OCI-LY3 (cell line): ENCODE results near the gene GMCL2.

Experiments
- H2AFZ ChIP-seq: fragments of 200-600, 300-600 bp; shearing (Covaris generic); 2 replicates; pipeline ENCODE4 v1.6.0; 2014; ENCODE audit warnings: antibody characterized with exemption, low read depth, low read length
- H3K27ac ChIP-seq: fragments of 200-600, 300-600 bp; sonication (generic); 2 replicates; pipeline ENCODE4 v1.5.1; 2014; ENCODE audit warnings: mild to moderate bottlenecking, low read length, moderate library complexity, mixed read lengths
- H3K27me3 ChIP-seq: fragments of 200-600, 300-600 bp; sonication (generic); 2 replicates; pipeline ENCODE4 v1.6.1; 2014; ENCODE audit warnings: low read depth, low read length, mixed read lengths
- H3K36me3 ChIP-seq: fragments of 200-600, 300-600 bp; sonication (generic); replicated peaks from 2 replicates; pipeline ENCODE3; 2014; ENCODE audit warnings: low read depth, low read length, mixed read lengths
- H3K4me1 ChIP-seq: fragments of 300-600, 200-600 bp; sonication (generic); 2 replicates; pipeline ENCODE4 v1.6.1; 2014; ENCODE audit warnings: low read length, mixed read lengths
- H3K4me2 ChIP-seq: fragments of 200-600, 300-600 bp; sonication (generic); 2 replicates; pipeline ENCODE4 v1.6.1; 2014; ENCODE audit warnings: low read length, mixed read lengths
- H3K4me3 ChIP-seq: fragments of 300-600, 200-600 bp; sonication (generic); 2 replicates; pipeline ENCODE4 v1.5.1; 2014; ENCODE audit warnings: antibody characterized with exemption, mild to moderate bottlenecking, low read length, moderate library complexity
- H3K79me2 ChIP-seq: fragments of 300-600, 200-600 bp; shearing (Covaris generic); 2 replicates; pipeline ENCODE4 v1.6.1; 2014; ENCODE audit warnings: mild to moderate bottlenecking, low read length, mixed read lengths
- H3K9ac ChIP-seq: fragments of 300-600, 200-600 bp; shearing (Covaris generic); 2 replicates; pipeline ENCODE4 v1.6.0; 2014; ENCODE audit warnings: mild to moderate bottlenecking, low read length, moderate library complexity
- H3K9me3 ChIP-seq: fragments of 200-600, 300-600 bp; shearing (Covaris generic); 2 replicates; pipeline ENCODE4 v1.6.1; 2014; ENCODE audit warnings: low read length, mixed read lengths; ENCODE audit not compliant: insufficient read depth
- H4K20me1 ChIP-seq: fragments of 200-600, 300-600 bp; sonication (generic); 2 replicates; pipeline ENCODE4 v1.6.1; 2016; ENCODE audit warnings: low read length, mixed read lengths; ENCODE audit not compliant: insufficient read depth
- CTCF ChIP-seq: fragments of 200-600, 300-600 bp; sonication (generic); IDR thresholded peaks from 2 replicates; pipeline ENCODE4 v1.5.1; 2014; ENCODE audit warnings: antibody characterized with exemption, low read length, low read depth
- EZH2phosphoT487 ChIP-seq: fragments of 200-600 bp; shearing (Covaris generic); IDR thresholded peaks from 2 replicates; pipeline ENCODE4 v1.6.1; 2018; ENCODE audit warnings: antibody characterized with exemption, mixed run types, low read depth

GMCL2 gene, protein sequence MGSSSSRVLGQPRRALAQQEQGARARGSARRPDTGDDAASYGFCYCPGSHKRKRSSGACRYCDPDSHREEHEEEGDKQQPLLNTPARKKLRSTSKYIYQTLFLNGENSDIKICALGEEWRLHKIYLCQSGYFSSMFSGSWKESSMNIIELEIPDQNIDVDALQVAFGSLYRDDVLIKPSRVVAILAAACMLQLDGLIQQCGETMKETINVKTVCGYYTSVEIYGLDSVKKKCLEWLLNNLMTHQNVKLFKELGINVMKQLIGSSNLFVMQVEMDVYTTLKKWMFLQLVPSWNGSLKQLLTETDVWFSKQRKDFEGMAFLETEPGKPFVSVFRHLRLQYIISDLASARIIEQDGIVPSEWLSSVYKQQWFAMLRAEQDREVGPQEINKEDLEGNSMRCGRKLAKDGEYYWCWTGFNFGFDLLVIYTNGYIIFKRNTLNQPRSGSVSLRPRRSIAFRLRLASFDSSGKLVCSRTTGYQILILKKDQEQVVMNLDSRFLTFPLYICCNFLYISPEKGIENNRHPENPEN

DNA sequence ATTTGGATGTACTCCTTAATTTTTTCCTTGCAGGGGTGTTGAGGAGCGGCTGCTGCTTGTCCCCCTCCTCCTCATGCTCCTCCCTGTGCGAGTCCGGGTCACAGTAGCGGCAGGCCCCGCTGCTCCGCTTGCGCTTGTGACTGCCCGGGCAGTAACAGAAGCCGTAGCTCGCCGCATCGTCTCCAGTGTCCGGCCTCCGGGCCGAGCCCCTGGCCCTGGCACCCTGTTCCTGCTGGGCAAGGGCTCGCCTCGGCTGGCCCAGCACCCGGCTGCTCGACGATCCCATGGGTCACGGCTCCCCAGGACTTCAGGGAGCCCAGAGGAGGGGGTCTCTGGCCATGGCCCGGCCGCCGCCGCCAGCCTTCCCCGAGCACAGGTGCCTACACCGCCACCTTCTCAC, at the start of gene GMCL2:
TSS of gene GMCL2 (minus strand) at position 358 of the 400 bp plus-strand sequence. CDS start at position 286, 72 bp downstream.
- Histone ChIP-seq H2AFZ (no peak within 1 kb of the TSS), H3K4me2 (no peak within 1 kb of the TSS), H3K36me3 (no peaks in the 10 kb centered on the region)

DNA sequence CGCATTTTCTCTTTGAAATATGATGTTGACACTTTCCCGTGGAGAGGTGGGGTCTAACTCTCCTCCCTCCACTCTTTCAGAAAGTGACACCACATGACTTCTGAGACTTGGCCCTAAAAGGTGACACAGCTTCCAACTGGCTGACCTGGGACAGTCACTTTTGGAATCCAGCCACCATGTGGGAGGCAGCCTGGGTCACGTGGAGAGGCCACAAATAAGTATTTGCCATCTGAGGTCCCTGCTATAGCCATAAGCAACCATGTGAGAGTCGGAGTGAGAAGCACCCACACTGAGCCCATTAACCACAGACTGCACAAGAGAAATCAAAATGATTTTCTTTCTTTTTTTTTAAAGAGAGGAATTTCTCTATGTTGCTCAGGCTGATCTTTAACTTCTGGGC, 49.5 kb upstream of the GMCL2 start:
- H3K9me3 ChIP-seq: no peaks in the 10 kb centered on the region
- no peak overlapping the region for H3K27ac ChIP-seq
- H3K4me3 ChIP-seq: no peak overlapping the region
- peaks cover 10% of the 10 kb centered on the region for H3K4me1 ChIP-seq
- no peaks in the 10 kb centered on the region for H3K36me3 ChIP-seq
- no peak overlapping the region for H3K4me2 ChIP-seq
- TF ChIP-seq CTCF (no peak), EZH2phosphoT487 (no peak)
- H3K79me2 ChIP-seq: peaks cover 5% of the 10 kb centered on the region
- no peak overlapping the region for H2AFZ ChIP-seq
- H3K27me3 ChIP-seq: no peaks in the 10 kb centered on the region
- no peaks in the 10 kb centered on the region; the same call in 1 of the 2 replicates for H4K20me1 ChIP-seq
- no peak overlapping the region for H3K9ac ChIP-seq

More for the DNA sequence above, at the start of gene GMCL2:
- Histone ChIP-seq H3K27ac (no peak within 1 kb of the TSS), H3K4me3 (no peak within 1 kb of the TSS), H3K9ac (no peak within 1 kb of the TSS), H3K4me1 (no peaks in the 10 kb centered on the region), H4K20me1 (no peaks in the 10 kb centered on the region), H3K27me3 (no peaks in the 10 kb centered on the region; the same call in 1 of the 2 replicates), H3K9me3 (no peaks in the 10 kb centered on the region), H3K79me2 (no peaks in the 10 kb centered on the region)
- no peak for TF ChIP-seq EZH2phosphoT487
- TF ChIP-seq CTCF: no peak

- Histone ChIP-seq H3K79me2 (peaks cover 11% of the 10 kb centered on the region), H3K27me3 (no peaks in the 10 kb centered on the region), H2AFZ (no peak overlapping the region), H3K4me2 (no peak overlapping the region), H3K4me3 (no peak overlapping the region), H4K20me1 (peaks cover 5% of the 10 kb centered on the region), H3K36me3 (peaks cover 4% of the 10 kb centered on the region), H3K9me3 (no peaks in the 10 kb centered on the region), H3K9ac (no peak overlapping the region), H3K27ac (no peak overlapping the region), H3K4me1 (peaks cover 14% of the 10 kb centered on the region)
- TF ChIP-seq EZH2phosphoT487: no peak
These were observed 49.0 kb upstream of the GMCL2 start for GRCh38 chr5:178236126-178236525.

DNA sequence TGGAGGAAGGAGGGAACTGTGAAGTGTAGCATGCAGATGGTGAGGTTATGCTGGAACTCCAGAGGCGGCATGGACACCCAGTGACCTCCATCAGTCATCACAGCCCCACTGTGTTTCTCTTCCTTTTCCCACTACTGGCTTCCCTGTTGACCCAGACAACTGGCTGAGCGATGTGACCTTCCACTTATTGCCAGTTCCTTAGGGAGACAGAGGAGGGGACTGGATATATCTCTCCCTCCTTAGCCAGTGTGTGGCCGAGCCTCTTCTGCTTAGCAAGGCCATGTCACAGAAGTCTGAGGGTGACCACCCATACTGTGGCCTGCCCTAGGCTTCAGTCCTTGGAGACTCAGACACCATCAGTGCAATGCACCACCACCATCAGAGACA, 48.4 kb upstream of the GMCL2 start:
- H4K20me1 ChIP-seq: peaks cover 7% of the 10 kb centered on the region
- no peaks in the 10 kb centered on the region for H3K27me3 ChIP-seq
- peaks cover 20% of the 10 kb centered on the region for H3K4me1 ChIP-seq
- H3K79me2 ChIP-seq: peaks cover 16% of the 10 kb centered on the region
- TF ChIP-seq EZH2phosphoT487 (no peak), CTCF (no peak)
- no peak overlapping the region for H2AFZ ChIP-seq
- peaks cover 8% of the 10 kb centered on the region for H3K36me3 ChIP-seq
- H3K4me2 ChIP-seq: no peak overlapping the region; the same call in 1 of the 2 replicates
- H3K27ac ChIP-seq: no peak overlapping the region
- no peak overlapping the region for H3K4me3 ChIP-seq
- no peaks in the 10 kb centered on the region for H3K9me3 ChIP-seq
- H3K9ac ChIP-seq: no peak overlapping the region
